HG02938 (cell line): ENCODE measurements around the gene CPED1.
"Not testable (repeated sequence)": the region's sequence is repeated elsewhere in the genome, so short reads cannot be mapped to it uniquely, and the experiment has no call there.

ENCODE experiments used
- ATAC-seq: cut with Tn5 transposase; IDR thresholded peaks from one replicate; pipeline ENCODE4 v1.9.1; 2021; ENCODE audit warnings: mild to moderate bottlenecking, moderate library complexity; ENCODE audit not compliant: unreplicated experiment

The CPED1 gene

DNA sequence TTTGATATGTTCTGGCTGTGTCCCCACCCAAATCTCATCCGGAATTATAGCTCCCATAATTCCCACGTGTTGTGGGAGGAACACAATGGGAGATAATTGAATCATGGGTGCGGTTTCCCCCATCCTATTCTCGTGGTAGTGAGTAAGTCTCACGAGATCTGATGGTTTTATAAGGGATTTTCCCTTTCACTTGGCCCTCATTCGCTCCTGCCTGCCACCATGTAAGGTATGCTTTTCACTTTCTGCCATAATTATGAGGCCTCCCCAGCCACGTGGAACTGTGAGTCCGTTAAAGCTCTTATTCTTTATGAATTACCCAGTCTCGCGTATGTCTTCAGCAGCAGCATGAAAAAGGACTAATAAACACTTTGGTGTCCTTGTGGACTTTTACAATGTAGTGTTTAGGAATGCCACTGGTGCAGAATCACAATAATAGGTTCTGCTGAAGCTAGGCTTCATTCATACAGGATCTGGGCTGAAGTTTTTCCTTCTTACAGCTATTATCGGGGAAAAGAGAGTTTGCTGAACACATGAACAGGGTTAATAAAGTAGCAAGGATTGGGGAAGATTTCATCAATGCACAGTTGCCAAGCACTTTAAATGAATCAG is 74.3 kb downstream of the CPED1 start:
- no peak for ATAC-seq

DNA sequence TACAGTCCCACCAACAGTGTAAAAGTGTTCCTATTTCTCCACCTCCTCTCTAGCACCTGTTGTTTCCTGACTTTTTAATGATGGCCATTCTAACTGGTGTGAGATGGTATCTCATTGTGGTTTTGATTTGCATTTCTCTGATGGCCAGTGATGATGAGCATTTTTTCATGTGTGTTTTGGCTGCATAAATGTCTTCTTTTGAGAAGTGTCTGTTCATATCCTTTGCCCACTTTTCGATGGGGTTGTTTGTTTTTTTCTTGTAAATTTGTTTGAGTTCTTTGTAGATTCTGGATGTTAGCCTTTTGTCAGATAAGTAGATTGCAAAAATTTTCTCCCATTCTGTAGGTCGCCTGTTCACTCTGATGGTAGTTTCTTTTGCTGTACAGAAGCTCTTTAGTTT is 79.2 kb downstream of the CPED1 start:
- not testable (repeated sequence) for ATAC-seq

DNA sequence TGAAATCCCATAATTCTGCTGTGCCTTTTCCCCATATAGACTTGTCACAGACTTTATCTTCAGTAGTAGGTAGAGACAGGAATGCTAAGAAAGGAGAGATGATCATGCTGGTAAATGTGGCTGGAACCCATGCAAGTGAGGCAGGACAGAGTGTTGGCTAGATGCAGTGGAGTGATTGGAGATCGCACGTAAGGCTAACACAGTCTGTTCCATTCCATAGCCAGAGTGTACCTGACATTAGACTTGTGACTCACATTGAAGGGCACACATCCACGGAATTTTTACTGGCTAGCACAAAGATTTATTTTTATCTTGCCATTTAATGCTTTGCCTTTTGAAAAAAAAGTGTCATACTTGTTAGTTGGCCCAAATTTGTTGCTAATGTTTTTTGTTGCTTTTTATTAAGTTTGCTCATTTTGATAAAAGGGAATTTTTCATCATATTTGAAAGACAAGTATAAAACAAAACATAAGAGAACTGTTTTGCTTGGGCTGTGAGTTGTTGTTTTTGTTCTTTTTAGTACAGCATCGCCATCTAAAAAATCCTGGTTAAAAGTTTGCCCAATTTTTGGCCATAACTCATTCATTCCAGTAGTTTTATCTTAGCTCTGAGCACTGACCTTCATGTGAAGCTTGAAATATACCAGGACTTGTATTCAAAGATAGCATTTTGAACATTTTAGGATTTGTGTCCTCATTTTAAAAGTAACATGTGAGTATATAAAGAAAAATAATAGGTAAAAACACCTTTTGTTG is 81.0 kb downstream of the CPED1 start:
- ATAC-seq, result no peak

DNA sequence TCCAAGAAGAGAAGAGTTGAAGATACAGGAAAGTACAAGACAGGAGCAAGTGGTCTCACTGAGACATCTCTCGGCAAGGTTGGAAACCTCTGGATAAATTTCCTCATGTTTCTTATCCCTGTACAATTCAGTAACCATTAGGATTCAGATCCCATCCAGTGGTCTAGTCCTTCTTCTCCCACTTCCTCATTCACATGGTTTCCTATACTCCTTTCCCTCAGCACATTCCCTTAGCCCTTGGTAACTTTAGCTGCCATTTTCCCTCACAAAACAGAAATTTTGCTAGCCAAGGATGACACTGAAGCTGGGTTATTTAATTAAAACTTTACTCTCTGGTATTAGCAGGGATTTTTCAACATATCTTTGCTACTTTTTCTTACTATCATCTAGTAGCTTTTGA is 82.6 kb downstream of the CPED1 start:
- no peak for ATAC-seq

DNA sequence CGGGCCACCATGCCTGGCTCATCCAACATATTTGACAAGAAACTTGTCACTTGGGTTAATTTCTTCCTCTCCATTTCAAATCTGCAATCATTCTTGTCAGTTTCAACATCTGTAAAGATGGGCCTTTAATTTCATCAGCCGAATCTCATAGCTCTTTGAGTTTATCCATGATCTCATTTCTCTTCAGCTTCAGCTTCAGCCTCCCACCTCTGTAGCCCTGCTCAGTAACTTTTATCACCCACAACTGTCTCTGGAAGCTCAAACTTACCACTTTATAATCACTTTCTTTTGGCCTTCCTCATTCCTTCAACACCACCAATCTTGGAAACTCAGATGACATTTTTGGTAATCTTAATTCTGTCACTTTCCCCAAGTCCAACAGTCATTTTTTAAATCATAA is 83.2 kb downstream of the CPED1 start:
- no peak for ATAC-seq

DNA sequence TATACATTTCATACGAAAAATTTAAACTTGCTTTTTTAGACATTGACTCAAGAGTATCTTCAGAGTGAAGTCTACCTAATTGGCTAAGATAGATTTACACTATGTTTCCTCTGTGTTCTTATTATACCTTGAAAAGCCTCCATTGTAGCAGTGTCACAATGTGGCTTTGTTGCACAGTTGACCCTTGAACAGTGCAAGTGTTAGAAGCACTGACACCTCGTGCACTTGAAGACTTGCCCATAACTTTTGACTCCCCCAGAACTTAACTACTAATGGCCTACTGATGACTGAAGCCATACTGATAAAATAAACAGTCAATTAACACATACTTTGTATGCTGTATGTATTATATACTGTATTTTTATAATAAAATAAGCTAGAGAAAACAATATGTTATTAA is 84.3 kb downstream of the CPED1 start:
- no peak for ATAC-seq

DNA sequence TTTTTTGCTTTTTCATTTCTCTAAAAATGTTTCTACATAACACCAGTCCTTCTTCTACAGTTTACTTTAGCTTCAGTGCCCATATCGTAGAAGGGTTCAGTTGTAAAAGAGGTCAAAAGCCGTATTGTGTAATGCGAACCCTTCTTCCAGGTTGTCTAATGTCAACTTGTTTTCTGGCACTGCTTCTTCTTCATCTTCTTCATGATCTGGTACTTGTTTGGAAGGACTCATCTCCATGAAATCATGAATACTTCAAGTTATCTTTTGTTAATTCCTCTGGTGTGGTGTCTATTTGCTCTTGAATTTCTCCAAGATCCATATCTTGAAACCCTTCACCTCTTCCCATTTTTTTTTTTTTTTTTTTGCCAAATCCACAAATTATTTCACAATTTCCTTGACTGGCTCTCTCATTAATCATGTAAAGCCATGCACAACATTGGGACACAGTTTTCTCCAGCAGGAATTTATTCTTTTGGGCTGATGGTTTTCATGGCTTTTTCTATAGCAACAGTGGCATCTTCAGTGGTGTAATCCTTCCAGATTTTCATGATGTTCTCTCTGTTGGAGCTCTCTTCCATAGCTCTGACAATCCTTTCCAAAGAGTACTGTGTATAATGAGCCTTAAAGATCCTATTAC is 85.1 kb downstream of the CPED1 start:
- ATAC-seq, result no peak

DNA sequence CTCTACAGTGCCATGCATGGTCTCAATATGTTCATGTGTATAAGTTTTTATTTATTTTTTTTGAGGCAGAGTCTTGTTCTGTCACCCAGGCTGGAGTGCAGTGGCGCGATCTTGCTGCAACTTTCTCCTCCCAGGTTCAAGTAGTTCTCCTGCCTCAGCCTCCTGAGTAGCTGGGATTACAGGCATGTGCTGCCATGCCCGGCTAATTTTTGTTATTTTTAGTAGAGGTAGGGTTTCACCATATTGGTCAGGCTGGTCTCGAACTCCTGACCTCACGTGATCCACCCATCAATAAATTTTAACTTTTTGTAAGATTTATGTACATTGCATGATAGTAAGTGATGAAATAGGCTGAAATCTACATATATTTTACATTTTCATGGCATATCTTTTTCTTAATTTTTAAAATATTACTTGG is 86.9 kb downstream of the CPED1 start:
- not testable (repeated sequence) for ATAC-seq

DNA sequence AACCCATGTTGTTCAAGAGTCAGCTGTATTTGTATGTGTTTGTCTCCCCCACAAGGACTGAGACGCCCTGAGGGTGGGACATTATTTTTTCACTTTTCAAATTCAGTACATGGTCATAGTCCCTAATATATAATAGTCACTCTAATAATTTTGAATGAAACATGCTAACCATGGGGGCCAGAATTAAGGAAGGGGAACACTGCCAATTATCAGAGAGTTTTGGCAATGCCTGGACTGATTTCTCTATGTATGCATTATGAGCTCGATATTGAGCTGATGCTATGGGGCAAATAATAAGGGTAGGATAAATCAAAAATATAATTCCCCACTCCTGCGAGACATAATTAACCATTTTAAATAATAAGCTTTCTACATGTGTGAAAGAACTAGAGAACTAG is 87.4 kb downstream of the CPED1 start:
- ATAC-seq, result no peak

DNA sequence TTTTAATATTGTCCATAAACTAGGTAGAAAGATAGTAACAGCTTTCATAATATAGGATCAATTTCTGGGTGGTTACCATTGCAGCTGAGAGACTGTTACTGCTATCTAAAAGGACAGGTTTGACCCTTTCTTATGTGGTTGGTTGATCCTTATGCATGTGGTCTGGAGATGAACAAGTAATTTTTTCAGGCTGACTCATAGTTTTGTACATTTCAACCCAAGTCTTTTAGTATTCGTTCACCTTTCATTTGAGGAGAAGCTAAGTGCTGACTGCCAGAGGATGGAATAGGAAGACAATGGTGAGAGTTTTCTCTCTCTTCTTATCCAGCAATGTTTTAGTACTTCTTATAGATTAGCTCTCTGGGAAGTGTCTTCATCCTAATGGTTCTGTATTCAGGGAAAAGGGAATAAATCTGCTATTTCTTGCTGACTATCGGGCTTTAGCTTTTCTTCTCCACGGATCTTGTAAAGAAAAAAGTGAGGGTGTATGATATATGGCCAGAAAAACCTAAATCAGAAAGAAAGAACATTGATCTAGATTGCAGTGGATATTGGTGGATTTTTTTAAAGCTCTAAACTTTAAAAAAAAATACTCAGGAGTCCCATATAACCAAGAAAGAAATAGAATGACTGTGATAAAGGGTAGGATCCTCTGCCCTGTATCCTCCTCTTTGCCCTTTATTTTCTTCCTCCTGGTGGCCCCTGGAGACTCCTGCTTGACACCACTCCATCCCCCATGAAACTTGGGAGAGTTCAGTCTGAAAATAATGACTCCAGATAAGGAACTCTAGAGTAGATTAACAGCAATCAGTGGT is 88.0 kb downstream of the CPED1 start:
- ATAC-seq, result no peak

DNA sequence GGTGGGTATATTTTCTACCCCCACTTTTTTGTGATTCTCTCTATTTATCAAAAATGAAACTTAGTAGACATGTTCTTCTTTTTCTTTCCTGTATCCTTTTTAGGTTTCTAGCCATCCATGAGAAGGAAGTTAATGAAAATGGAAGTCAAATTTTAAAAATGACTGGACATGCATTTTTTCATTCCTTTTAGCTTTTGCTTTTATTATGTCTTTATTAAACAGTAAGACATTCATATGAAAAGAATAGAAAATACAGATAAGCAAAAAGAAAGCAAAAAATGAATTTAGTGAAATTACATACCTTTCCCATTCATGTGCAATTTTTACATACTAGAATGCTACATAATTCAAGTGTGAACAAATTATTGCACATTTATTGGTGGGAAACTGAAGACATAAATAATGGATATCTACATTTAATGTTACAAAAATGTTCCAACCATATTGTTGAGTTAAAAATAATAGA is 88.7 kb downstream of the CPED1 start:
- no peak for ATAC-seq

DNA sequence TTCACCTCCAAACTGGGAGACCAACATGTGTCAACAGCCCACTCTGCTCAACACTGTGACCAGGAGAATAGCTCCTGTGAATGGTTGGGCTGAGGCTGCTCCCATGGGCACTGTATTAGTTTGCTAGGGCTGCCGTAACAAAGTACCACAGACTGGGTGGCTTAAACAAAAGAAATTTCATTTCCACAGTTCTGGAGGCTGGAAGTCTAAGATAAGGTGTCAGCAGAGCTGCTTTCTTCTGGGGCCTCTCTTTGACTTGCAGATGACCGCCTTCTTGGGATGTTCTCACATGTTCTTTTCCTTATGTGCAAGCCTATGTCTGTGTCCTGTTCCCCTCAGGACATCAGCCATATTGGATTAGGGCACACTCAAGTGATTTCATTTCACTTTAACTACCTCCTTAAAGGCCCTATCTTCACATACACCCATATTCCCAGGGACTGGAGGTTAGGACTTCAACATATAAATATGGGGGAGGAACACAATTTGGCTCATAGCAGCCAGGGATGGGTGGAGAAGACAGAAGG is 90.3 kb downstream of the CPED1 start:
- ATAC-seq, result no peak

DNA sequence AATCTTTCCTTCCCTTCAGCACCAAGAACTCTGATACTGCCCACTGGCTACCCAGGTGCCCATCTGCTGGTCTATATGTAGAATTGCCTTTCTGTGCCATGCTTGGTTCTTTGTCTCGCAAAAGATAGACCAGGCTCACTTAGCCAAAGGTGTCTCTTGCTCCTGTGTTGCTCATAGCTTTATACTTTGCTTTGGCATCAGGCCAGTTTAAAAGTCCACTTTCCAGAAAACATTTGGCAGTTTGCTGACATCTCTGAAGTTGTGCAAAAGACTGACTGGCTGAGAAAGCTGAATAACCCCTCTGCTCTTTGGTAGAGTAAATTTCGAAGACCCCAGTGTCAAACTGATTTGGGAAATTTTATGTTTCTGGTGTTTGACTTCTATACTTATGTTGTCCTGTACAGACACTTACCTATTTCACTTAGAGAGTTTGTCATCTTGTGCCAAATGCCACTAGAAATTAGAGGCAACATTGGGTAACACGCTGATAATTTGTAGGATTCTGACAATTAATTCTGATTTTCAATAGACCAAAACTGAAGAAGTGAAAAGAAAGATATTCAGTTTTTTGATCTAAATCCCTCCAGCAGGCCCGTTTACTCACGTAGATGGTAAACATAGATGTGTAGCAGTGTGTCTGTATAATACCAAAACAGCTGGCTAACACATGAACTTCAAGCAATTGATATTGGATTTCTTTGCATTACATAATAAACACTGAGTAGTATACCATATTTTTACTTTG is 91.1 kb downstream of the CPED1 start:
- ATAC-seq, result no peak

DNA sequence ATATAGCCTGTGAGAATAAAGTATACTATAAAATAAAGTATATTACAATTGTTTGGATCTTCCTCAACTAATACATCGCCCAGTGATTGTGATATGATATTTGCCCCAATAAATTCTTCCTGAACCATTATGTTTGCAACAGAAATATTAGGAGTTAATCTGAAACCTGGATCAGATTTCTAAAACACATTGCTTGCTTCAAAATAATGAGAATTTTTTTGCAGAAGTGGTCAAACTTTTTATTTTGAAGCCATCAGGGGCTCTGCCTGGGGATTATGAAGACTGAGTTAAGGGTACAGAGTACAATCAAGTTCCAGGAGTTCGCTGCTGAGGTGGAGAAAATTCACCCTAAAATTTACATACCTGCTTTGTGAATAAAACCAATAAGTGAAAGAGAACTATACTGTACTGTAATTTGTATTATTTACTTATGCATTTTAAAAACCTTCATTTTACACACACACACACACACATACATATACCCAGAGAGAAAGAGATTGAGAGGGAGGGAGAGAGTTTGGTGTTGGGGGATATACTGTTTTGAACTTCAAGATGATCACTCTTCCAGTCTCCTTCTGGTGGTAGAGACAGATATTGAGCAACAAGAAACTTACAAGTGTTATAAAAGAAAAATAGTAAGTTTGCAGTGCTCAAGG is 91.9 kb downstream of the CPED1 start:
- ATAC-seq, result no peak

DNA sequence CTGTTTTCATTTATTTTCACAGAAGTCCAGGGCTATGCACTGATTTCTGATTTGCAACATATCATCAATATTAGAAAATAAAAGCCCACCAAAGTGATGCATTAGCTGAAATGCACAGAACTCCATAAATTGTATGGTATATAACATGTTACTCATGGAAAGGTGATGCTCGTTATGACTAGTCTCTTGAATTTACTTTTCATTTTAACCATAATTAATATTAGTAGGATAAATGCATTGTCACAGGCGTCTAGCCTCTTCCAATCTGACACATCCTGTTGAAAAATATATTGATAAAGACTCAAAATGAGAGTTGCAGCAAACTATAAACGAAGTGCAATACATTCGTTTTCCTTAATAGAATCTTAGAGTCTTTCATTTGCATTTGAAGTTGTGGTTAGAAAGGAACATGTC is 92.4 kb downstream of the CPED1 start:
- ATAC-seq, result no peak

DNA sequence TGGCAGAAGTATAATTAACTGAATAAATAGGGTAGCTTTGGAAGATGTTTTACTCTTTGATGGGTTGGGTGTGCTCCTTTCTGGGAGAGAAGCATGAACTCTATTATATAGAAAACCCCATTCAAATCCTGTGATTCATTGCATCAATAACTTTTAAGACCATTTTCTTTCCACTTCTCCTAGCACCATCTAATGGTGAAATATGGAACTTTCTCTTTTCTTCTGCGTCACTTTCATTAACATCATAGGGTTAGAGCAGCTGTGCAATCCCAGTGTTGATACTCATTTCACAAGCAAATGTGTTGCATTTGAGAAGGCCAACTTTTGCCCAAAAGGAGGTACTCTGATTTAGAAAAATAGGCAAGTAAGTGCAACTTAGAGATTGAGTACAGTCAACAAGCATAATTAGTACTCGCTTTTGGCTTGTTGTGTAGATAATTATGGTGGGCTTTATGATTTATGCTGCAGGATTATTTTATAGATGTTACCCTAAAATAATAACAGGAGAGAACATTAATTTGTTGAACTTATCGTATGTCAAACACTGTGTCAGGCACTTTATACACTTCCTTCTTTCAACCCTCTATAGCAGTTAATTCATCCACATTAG is 92.9 kb downstream of the CPED1 start:
- peak; percentile 92 for ATAC-seq

DNA sequence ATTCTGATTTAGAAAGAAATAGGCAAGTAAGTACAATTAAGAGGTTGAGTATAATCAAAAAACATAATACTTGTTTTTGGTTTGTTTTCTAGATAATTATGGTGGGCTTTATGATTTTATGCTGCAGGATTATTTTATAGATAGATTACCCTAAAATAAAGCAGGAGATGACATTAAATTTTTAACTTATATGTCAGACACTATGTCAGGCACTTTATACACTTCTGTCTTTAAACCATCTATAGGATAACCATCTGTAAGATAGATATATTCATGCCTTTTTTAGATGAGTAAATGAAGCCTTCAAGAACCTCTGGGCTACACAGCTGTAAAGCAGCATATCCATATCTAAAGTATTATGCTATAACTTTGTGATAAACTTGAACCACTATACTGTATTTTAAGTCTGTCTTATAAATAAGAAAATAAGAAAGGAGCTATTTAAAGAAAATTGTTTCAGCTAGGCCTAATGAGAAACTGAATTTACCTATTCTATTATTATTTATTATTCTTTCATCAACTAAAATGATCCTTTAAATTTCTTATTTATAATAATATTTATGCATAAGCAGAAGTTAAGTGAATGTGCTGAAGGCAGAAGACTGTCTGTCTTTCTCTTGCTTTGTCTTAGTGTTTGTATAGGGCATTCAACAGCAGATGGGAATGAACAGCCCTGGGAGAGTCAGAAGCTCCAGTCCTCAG is 94.0 kb downstream of the CPED1 start:
- no peak for ATAC-seq

DNA sequence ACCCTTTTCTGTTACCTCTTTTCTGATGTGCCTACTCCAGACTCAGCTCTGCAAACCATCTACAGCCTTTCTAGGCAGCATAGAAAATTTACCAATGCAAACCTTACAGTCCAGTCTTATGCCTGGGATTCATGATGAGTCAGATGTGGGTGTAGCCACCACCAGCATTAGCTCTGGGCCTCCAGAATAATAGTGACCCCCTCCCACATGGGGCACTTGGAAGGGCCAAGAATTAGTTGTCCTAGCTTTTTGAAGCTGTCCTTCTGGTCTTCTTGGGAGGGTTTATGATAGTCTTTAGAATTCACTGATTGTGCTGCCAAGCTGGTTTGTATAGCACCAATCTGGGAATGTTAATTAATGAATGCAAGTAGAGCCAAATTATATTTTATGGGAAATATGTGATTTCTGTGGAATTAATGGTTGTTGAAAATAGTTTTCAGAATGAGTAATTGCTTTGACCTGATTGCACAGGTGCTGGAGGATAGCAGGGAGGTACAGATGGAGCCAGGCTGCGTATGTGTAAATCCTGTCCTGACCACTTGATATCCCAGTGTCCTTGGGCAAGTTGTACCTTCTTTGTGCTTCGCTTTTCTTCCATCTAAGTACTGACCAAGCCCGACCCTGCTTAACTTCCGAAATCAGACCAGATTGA is 94.8 kb downstream of the CPED1 start:
- ATAC-seq, result no peak
